ENCODE data around the gene ABCA4.

DNA sequence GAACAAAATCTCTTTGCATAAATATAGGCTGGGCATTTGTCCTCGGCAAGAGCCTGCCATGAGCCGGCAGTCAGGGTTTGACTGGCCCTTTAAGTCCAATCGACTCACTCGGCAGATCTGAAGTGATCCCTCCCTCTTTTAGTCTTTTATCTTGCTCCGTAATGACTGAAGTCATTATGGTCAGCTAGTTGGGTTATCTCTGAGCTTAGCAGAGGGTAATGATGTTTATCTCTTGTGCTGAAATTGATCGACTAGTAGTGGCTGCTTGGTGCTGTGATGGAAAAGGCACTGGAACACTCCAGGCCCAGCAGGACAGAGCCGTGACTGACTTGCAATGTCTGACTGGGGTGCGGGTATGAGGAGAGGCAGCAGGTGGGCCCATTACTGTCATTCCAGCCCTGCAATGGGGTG, 468 bp upstream of the ABCA4 start:
- TF ChIP-seq CTCF (IDR thresholded peaks at IDR 0.05): no peak
- no peak for TF ChIP-seq EZH2 (IDR thresholded peaks at IDR 0.05)
- TF ChIP-seq EZH2phosphoT487 (IDR thresholded peaks at IDR 0.05): no peak

Data from neural progenitor cell (in vitro differentiated cells).